ENCODE results near the gene ANK3.

The ANK3 gene

DNA sequence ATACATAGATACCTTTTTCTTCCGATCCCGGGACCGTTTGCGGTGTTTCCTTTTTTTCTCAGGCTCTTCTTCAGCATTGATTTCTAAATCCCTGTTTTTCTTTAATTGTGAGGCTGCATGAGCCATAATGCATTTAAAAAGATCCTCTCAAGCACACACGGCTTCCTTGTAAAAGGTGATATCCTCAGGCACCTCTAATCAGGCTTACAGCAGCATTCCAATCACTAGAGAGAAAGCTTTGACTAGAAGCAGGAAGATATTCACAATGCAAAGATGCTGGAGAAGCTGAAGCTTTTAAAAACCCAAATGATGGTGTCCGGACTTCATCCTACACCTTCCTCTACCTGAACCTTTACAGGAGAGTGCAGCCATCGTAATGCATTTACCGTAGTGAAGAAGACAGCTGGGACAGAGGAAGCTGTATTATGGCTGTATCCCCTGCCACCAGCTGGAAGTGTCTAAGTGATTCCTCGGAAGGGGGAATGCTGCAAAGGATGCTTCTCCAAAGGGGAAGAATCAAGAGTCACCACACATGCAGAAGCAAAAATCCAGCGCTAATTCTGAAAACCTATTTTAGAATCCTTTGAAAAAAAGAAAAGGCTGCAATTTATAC lies at the start of gene ANK3:
Gene ANK3, minus strand, starts transcription at position 463 of the 613 bp plus-strand sequence. Its CDS starts 337 bp downstream, at position 126.
- DNase-seq (ENCODE audit: low read depth in 2 of 2), result no peak

DNA sequence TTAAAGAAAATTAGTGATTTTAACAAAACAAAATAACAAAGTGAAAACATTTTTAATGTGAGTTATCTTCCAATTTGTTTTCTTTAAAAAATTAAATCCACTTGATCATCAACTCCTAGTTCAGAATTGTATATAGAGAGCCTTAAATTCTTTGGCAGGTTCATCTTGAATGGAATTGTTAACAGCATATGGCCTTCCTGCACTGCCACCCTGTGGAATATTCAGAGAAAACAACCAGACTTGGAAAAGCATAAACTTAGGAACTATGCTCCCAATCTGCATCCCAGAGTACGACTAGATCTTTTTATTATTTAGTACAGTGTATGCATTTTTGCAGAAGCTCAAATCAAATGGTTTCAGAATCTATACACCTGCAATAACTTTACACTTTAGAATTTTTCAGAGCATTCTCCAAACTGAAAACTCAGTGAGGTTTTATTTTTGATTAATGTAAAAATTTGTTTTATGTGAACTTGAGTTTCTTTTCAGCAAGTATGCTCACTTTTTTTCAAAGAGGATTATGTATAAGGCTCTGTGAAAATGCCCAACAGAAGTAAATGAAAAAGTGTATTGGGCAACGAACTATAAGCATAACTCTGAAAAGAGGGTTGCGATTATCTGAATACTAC lies 44.9 kb upstream of the ANK3 start:
- DNase-seq (ENCODE audit: low read depth in 2 of 2), result no peak

DNA sequence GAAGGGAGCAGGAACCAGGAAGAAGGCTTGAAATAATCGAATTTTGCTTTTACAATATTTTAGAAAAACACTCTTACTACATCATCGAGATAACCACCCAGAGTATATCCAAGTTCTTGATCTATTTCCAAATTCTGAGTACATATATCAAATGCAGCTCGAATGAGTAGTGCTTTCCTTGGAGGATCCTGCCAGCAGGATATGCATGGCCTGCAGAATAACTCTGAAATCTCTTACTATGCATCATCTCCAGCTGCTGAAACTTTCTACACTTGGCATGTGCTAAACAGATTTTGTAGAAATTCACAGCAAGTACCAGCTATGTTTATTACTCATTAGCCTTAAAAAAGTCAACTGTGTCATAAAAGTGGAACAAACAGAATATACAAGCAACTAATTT lies 44.0 kb upstream of the ANK3 start:
- no peak for DNase-seq (ENCODE audit: low read depth in 2 of 2)

DNA sequence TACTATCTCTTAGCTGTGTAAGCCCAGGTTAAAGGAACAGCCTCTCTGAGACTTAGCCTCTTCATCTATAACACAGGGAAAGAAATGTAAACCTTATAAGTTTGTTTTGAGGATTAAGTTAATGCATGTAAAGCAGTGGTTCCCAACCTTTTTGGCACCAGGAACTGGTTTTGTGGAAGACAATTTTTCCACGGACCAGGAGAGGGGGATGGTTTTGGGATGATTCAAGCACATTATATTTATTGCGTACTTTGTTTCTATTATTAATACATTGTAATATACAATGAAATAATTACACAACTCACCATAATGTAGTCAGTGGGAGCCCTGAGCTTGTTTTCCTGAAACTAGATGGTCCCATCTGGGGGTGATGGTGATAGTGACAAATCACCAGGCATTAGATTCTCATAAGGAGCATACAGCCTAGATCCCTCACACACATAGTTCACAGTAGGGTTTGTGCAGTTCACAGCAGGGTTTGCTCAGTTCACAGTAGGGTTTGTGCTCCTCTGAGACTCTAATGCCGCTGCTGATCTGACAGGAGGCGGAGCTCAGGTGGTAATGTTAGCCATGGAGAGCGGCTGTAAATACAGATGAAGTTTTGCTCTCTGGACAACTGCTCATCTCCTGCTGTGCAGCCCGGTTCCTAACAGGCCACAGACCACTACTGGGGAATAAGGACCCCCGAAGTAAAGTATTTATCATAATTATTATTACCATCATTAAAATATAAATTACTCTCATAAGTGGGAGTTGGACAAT lies 41.3 kb upstream of the ANK3 start:
- DNase-seq (ENCODE audit: low read depth in 2 of 2), result no peak

DNA sequence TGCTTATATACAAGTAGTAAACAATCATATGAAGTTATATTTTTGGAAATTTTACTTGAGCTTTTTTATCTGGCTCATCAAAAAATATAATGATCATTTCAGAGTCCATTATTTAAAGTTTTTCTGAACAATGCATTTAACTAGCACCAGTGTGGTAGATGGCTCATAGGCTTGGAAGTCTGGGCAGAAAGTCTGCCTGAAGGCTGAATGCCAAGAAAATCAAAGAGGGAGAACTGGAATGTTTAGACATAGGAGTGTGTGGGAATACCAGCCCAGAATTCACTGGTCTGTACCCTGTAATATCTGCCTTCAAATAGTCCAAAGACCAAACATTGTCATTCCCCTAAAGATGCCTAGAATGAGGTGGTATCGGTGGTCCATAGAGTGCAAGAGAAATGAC lies 40.3 kb upstream of the ANK3 start:
- DNase-seq (ENCODE audit: low read depth in 2 of 2), result no peak

DNA sequence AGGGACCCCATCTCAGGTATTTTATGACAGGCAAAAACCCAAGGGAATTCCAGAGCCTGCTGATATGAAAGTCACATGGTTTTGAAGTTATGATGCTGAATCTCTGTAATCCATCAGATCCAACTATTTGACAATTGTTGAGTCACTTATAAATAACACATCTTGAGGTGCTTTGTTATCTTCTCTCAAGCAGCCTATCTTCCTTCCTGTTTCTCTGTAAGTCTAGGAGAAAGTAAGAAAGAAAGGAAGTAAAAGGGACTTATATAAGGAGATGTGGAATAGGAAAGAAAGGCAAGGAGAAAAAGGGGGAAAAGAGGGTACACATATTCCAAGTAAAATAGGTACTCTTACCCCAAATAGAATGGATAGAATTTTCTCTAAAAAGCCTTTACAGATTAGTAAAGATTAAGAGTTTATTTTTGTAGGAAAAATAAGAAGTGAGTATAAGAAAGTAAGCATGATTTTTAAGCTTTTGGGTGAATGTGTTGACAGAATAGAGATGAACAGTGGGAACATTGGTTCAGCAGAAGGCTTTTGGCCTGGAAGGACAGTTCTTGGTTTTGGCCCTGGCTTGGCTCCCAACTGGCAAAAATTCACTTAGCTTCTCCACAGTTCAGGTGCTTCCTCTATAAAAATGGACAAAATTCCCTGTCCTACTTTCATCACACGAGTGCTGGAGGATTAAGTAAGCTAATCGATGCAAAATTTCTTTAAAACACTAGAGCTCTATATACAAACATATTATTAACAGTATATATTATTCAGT lies 39.6 kb upstream of the ANK3 start:
- DNase-seq (ENCODE audit: low read depth in 2 of 2), result no peak

DNA sequence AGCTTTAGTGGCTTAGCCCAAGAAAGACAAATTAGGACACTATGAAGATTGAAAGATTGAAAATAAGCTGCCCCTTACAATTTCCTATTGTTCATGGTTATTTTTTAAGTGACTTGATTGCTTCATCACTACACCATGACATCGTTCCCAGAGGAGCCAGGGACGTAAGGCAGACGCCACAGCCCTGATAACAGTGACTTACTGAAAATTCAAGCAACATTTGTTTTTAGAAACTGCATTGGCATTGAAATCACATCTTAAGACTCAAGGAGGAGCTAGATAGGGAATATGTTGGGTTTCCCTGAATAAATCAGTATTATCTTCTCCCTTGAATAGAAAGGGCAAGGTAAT lies 38.7 kb upstream of the ANK3 start:
- DNase-seq (ENCODE audit: low read depth in 2 of 2), result no peak

DNA sequence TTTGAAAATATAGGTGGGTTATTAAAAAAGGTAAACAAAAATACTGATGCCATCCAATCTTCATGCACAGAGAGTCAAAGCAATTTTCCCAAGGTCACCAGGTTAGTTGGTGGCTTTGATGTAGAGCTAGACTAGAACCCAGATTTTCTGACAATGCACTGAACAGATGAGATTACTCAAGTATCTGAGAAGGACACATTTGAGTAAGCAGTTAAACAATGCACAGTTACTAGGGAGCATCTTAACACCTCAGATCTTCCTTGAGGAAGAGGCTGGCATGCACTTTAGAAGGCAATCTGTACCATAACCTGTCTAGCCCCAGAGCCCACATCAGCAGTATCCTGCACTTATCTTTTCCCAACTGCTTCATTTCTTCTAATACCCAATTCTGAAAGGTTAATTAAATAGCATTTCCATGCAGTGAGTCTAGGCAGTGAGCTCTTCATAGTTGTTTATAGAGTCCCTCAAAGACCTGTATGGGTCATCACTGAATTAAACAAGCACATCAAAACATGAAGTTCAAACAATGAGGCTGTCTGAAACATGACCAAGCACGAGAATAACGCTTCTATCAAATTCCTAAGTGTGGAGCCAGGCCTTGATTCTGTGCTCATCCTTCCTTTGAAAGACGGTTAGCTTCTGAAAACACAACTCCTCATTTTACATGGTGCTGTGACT lies 38.2 kb upstream of the ANK3 start:
- no peak for DNase-seq (ENCODE audit: low read depth in 2 of 2)

DNA sequence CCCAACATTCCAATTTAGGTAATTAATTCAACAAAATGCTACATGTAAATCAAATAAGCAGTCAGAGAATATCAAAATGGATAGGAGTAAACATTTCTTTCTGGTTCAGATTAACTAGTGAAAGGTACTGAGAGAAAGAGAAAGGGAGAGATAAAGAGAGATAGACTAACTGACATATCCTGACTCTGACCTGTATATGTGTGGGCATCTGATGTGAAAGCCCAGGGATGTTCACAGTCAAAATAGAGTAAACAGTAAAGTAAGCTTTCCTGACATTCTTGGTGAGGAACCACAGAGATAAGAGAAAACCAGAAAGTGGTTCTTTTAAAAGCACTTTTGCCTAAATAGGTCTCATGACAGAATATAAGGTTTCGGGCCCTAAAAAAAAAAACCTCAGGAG lies 37.5 kb upstream of the ANK3 start:
- no peak for DNase-seq (ENCODE audit: low read depth in 2 of 2)

DNA sequence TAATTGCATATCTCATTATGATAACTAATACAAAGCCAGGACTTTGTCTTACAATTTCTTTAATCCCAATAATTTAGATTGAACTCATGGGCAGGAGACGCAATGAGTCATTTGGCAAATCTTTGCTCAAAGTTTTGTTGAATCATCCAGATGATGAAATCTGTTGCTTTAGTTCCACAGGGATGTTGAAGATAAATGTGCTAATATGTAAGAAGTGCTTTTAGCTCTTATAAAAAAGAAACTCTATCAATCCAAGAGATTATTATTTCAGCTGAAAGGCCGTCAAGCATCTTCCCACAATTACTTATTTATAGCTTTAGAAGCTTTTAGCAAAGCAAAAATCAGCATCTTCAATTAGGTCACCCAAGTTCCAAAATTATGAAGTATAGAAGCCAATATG lies 36.8 kb upstream of the ANK3 start:
- DNase-seq (ENCODE audit: low read depth in 2 of 2), result no peak

DNA sequence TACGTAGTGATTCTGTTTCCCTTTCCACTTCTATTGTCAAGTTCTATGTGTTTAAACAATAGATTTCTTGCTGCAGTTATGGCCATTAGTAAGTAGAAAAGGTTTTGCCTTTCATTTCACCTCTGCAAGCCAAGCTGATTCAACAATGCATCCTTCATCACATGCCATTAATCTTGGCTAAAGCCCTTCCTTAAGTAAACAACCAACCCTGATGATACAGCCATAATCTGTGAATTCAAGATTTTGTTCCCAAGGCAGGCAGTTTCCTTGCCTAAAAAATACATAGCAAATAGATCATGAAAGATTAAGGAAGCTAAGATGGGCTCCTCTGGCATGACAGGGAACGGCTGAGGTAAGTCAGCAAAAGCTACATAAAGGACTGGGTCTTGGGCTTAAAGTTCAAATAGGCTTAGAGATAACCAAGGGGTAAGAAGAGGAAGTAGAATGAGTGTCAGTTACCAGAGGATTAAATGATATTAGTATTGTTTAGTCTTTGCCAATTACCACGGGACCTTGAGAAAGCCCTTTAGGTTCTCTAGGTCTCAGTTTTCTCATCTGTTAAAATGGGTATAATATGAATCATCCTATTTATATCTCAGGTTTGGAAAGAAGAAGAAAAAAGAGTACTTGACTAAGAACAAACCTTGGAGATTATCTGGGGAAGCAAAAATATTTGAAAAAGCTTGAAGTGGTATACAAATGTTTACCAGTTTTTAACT lies 35.9 kb upstream of the ANK3 start:
- no peak for DNase-seq (ENCODE audit: low read depth in 2 of 2)

DNA sequence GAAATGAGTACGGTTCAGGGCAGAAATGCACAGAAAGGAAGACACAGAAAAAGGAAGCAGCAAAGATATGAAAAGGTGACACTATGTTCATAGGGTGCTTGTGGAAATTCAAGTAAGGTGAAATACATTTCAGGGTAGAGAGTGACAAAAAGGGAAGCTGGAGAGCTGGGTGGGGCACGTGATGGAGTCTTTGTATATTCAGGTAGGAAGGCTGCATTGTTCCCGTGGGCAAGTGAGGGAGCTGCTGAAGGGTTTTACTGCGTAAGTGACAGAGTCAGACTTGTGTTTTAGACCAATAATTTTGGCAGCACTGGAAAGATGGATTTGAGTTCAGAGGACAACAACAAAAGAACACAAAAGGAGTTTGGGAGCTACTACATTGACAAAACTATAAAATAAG lies 35.3 kb upstream of the ANK3 start:
- DNase-seq (ENCODE audit: low read depth in 2 of 2), result no peak

DNA sequence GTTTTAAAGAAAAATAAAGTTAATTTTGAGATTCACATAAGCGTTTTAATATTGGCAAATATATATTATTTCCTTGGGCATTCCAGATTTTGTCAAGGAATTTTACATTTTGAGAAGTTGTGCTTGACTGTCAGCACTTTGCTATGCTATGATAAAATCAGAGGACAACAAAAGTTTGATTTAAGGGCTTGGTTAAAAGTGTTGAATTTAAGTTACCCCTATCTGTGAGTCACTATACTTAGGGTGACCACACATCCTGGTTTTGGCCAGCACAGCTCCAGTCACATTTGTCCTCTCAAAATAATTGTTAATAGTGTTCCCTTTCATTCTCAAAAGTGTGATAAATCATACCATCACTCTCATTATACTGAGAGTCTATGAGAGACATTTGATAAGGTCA lies 34.2 kb upstream of the ANK3 start:
- DNase-seq (ENCODE audit: low read depth in 2 of 2), result no peak

DNA sequence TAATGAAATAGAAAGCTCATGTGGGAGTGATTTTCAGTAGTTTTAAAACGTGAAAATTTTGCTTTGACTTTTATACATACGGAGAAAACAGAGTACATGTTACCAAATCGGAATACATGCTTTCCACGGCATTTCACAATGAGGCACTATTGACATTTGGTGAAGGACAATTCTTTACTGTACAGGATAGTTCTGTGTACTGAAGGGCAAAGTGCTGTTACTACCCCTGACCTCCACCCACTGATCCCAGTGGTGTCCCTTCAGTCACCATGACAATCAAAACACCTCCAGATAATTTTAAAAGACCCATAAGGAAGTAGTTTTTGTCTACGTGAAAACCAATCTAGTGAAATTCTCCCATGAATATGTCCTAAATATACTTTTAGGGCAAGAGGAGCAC lies 33.1 kb upstream of the ANK3 start:
- no peak for DNase-seq (ENCODE audit: low read depth in 2 of 2)

DNA sequence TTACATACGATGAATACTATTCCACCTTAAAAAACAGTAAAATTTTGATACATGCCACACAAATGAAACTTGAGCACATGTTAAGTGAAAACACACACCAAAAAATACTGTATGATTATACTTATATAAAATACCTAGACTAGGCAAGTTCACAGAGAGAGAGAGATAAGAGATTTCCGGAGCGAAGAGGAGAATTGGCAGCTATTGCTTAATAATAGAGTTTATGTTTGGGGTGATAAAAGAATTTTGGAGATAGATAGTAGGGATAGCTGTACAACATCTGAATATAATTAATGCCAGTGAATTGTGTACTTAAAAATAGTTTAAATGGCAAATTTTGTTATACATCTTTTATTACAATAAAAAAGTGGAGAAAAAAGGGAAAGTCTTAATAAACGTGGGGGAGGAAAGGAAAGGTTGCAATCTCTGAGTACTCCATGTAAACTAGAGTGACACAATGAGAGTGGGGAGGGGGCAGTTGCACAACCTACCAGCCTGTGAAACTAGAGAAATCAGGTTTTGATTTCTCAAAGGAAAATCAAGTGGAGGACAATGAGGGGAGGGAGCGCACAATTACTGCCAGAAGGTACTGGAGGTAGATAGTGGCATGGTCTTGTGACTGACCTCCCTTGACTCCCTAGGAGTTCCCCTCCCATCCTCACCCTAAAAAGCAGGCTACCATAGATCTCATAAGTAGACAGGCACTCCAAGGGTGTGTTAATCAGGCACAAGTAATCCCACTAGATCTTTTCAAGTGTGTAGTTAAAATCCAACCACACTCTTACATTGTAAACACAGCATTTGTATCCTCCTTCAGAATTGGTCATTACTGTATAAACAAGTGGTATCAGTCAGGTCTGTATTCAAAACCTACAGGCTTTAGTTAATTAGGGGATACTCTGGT lies 31.6 kb upstream of the ANK3 start:
- no peak for DNase-seq (ENCODE audit: low read depth in 2 of 2)

DNA sequence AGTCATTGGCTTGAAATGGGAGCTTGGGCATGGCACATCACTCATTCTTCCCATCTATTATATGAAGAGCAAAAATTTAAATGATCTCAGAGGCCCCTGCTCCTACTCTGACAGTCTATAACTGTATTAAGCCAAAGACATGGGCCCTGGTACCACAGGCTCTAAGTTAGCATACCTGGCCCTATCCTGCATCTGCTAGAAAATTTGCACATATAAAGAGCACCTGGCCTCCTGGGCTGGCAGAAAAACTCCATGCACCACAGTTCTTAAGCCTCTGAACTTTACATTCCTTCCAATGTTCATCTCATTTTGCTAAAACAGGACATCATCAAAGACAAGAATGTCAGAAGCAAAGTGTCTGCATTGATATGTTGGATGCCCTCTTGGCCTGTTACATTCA lies 29.6 kb upstream of the ANK3 start:
- DNase-seq (ENCODE audit: low read depth in 2 of 2), result no peak

DNA sequence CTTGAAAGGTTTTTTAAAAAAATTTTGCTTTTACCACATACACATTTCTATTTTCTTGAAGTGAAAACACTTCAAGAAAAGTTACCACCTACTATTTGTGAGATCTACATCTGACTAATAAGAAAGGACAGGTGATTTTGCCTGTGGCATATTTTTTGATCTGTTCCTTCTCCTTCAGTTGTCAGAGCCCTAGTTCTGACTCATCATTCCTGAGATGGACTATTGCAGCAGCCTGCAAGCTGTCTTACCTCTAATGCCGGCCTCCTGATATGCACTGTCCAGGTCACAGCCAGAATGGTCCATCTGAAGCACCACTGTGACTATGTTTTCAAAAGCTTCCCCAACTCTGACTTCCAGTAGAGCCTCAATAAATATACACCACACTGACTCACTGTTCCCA lies 28.2 kb upstream of the ANK3 start:
- no peak for DNase-seq (ENCODE audit: low read depth in 2 of 2)

DNA sequence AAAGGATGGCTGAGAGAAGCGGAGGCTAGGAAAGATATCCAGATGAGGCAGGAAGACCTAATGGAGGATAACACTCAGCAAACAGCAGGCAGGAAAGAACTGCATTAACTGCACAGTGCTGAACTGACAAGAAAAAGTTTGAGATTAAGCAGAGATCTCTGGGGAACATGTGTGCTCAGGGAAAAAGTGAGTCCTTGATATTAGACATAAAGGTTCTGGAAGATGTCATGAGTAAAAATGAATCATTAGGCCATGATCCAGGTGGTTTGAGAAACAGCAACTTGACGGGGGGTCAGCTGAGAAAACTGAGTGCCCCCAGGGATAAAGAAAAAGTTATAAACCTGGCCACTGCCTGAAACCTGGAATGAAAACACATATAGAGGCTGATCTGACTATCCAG lies 27.3 kb upstream of the ANK3 start:
- no peak for DNase-seq (ENCODE audit: low read depth in 2 of 2)

DNA sequence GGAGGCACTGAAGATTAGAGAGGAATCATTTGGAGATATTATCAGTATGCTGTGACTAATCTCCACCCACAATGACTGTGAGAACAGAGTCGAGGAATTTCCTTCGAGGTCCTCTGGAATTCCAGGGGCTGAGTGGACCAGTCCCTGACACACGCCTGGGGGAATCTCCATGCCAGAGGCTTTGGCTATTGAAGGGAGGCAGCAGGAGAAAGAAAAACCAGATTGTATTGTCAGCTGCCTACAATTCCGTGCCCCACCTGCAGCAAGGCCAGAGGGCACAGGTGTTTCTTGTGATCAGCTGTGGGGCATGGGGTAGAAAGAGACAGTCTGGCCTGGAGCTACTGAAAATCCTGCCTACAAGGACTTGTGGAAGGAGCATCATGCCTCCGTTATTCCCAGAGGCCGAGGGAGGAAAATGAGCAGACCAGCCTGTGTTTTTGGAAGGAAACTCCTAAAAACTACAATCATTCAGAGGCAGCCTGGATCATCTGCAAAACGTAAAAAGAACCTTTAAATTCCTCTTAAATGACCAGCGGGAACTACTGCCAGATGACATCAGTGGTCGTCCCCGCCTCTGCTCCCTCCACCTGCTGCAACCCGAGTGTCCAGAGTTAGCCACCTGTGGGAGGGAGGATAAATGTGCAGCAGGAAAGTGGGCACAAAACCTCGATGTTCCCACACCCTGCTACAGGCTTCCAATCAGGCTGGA lies 25.4 kb upstream of the ANK3 start:
- DNase-seq (ENCODE audit: low read depth in 2 of 2), result no peak

DNA sequence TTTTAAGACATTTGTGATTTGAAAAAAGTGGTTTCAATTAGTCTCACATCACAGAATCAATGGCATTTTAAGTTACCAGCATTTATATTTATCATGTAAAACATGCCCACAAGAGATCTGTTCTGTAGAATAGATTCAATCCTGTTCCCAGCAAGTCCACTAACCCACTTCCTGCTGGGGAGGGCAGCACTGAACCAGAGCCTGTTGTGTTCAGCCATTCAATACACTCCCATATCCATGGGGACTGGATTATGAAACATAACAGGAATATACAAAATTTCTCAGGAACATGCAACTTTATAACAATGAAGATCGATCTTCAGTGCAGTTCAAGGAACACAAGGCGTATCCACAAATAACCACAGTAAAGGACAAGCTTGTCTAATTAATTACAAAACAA lies 24.4 kb upstream of the ANK3 start:
- DNase-seq (ENCODE audit: low read depth in 2 of 2), result no peak
